ENCODE results near the gene CEBPA.

DNA sequence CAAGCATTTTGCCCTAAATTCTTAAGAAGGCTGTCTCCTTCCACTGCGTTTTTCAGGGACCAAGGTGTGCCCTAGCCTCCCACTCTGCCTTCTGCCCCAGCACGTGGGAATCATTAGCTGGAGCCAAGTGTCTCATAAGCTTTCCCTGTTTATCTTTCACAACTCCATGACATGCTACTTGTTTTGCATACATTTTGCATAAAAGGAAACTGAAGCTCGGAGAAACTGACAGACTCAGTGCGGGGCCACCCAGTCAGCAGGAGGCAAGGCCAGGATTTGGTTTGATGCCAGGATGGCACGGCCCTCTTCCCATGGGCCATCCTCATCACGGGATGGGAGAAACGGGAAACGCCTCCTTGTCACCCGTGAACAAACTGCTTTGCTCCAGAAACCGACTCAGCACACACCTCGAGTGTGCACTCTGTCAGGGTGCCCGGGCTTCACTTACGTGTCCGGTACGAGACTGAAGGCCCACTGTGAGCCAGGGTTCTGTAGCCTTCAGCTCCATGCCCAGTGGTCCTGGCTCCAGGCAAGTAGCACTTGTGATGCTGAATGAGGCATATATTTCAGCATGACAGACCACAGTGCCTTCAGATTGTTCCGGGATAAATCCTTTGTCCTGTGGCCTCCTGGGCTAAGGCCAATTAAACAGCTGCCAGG, 9.6 kb downstream of the CEBPA start:
- TF ChIP-seq TCF12 (IDR thresholded peaks at IDR 0.05; ENCODE audit: low read depth) (no peak), EP300 (IDR thresholded peaks at IDR 0.05; ENCODE audit: borderline replicate concordance) (no peak), YY1 (IDR thresholded peaks at IDR 0.05; ENCODE audit: low read depth) (no peak), CREB1 (IDR thresholded peaks at IDR 0.05; ENCODE audit: low read depth) (no peak), TEAD4 (IDR thresholded peaks at IDR 0.05) (no peak), TAF1 (IDR thresholded peaks at IDR 0.05; ENCODE audit: low read depth) (no peak)
- TF ChIP-seq, protein P1, sequence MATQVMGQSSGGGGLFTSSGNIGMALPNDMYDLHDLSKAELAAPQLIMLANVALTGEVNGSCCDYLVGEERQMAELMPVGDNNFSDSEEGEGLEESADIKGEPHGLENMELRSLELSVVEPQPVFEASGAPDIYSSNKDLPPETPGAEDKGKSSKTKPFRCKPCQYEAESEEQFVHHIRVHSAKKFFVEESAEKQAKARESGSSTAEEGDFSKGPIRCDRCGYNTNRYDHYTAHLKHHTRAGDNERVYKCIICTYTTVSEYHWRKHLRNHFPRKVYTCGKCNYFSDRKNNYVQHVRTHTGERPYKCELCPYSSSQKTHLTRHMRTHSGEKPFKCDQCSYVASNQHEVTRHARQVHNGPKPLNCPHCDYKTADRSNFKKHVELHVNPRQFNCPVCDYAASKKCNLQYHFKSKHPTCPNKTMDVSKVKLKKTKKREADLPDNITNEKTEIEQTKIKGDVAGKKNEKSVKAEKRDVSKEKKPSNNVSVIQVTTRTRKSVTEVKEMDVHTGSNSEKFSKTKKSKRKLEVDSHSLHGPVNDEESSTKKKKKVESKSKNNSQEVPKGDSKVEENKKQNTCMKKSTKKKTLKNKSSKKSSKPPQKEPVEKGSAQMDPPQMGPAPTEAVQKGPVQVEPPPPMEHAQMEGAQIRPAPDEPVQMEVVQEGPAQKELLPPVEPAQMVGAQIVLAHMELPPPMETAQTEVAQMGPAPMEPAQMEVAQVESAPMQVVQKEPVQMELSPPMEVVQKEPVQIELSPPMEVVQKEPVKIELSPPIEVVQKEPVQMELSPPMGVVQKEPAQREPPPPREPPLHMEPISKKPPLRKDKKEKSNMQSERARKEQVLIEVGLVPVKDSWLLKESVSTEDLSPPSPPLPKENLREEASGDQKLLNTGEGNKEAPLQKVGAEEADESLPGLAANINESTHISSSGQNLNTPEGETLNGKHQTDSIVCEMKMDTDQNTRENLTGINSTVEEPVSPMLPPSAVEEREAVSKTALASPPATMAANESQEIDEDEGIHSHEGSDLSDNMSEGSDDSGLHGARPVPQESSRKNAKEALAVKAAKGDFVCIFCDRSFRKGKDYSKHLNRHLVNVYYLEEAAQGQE (IDR thresholded peaks at IDR 0.05; ENCODE audit: low read depth), result no peak

Data from Ishikawa (cell line).